Ishikawa (cell line): ENCODE data around the gene OR6F1.

Experiments used
- CEBPB ChIP-seq: IDR thresholded peaks from 2 replicates; pipeline ENCODE4 v1.6.1; 2012
- CREB1 ChIP-seq: IDR thresholded peaks from 2 replicates; pipeline ENCODE4 v1.6.1; 2012; ENCODE audit warnings: low read depth
- EGR1 ChIP-seq: IDR thresholded peaks from 2 replicates; pipeline ENCODE4 v1.6.1; 2012
- EP300 ChIP-seq: IDR thresholded peaks from 2 replicates; pipeline ENCODE4 v1.6.1; 2012; ENCODE audit warnings: borderline replicate concordance
- FOXM1 ChIP-seq: IDR thresholded peaks from 2 replicates; pipeline ENCODE4 v1.6.1; 2012; ENCODE audit warnings: low read depth, borderline replicate concordance
- MAX ChIP-seq: IDR thresholded peaks from 2 replicates; pipeline ENCODE4 v1.6.1; 2012
- NFIC ChIP-seq: IDR thresholded peaks from 2 replicates; pipeline ENCODE4 v1.6.1; 2012
- RAD21 ChIP-seq: IDR thresholded peaks from 2 replicates; pipeline ENCODE4 v1.6.1; 2012; ENCODE audit warnings: low read depth
- REST ChIP-seq: IDR thresholded peaks from 2 replicates; pipeline ENCODE4 v1.6.1; 2012; ENCODE audit warnings: low read depth, mild to moderate bottlenecking
- TAF1 ChIP-seq: IDR thresholded peaks from 2 replicates; pipeline ENCODE4 v1.6.1; 2012; ENCODE audit warnings: low read depth, mild to moderate bottlenecking
- TCF12 ChIP-seq: IDR thresholded peaks from 2 replicates; pipeline ENCODE4 v1.6.1; 2012; ENCODE audit warnings: low read depth
- TEAD4 ChIP-seq: IDR thresholded peaks from 2 replicates; pipeline ENCODE4 v1.6.1; 2012
- USF1 ChIP-seq: IDR thresholded peaks from 2 replicates; pipeline ENCODE4 v1.6.1; 2012
- YY1 ChIP-seq: IDR thresholded peaks from 2 replicates; pipeline ENCODE4 v1.6.1; 2012; ENCODE audit warnings: low read depth
- ZBTB7A ChIP-seq: IDR thresholded peaks from 2 replicates; pipeline ENCODE4 v1.6.1; 2012; ENCODE audit warnings: low read depth

The OR6F1 gene

DNA sequence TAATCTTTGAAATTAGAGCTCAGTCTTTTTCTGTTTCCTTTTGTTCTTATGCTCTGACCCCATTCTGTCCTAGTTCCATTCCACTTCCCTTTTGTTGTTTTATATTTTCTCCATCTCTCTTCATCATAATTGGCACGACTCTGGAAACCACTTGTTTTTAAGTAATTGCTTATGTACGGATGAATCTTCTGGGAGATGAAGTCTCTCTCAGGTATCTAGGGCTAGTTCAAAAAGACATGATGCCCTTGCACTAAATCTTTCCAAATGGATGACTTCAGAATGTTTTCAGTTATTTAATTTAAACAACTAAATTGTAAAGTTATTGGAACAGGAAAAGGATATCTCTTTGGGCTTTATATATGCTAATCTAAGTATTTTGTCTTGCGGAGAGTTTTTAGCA, at the start of gene OR6F1:
TSS of gene OR6F1 (minus strand) at position 101 of the 400 bp plus-strand sequence. CDS start 3,891 bp downstream, outside the sequence.
- no peak for TF ChIP-seq RAD21
- no peak for TF ChIP-seq ZBTB7A
- no peak for TF ChIP-seq CEBPB
- TF ChIP-seq YY1: no peak
- no peak for TF ChIP-seq TEAD4
- TF ChIP-seq TAF1: no peak
- TF ChIP-seq USF1: no peak
- TF ChIP-seq EP300: no peak
- TF ChIP-seq MAX: no peak

DNA sequence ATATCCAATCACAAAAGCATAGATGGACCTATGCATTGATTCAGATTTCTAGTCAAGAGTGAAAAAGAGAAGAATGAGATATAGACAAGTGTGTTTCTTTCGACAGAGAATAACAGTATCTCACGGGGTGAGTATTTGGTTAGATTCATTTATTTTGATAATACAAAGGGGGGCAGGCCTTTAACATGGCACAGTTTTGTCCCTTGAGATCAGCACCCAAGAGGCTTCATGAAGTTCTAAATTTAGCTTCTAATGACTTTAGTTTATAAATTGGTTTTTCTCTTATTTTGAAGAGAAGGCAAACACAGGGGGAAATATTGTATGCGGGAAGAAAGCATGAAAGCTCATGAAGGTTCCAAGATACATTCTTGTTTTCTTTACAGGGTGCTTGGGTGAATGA, 44.0 kb upstream of the OR6F1 start, which contains the start of gene OR1C1:
TSS of gene OR1C1 (minus strand) at position 101 of the 400 bp plus-strand sequence. CDS start 2,150 bp downstream, outside the sequence.
- TF ChIP-seq TAF1: no peak
- TF ChIP-seq CREB1: no peak
- TF ChIP-seq MAX: no peak
- TF ChIP-seq ZBTB7A: no peak
- no peak for TF ChIP-seq TEAD4
- no peak for TF ChIP-seq NFIC
- TF ChIP-seq REST: no peak
- TF ChIP-seq EP300: no peak
- no peak for TF ChIP-seq YY1
- no peak for TF ChIP-seq USF1
- TF ChIP-seq EGR1: no peak
- TF ChIP-seq RAD21: no peak
- no peak for TF ChIP-seq CEBPB
- TF ChIP-seq TCF12: no peak
- TF ChIP-seq FOXM1: no peak

DNA sequence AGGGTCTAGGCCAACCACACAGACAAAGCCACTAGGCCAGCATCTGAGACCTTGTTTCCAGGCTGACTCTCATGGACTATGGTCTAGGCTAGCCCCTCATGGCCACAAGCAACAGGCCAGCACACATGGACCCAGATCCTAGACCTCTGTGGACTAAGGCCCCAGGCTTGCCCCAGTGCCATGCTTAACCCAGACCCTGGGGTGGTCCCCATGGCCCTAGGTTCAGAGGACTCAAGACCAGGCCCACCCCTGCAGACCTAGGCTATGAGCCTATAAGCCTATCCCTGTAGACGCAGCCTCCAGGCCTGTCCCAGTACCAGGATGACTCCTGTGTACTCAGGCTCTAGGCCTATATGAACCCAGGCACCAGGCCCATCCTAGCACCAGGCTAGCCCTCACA, 33.4 kb upstream of the OR6F1 start:
- TF ChIP-seq NFIC (no peak), EP300 (no peak), EGR1 (no peak), REST (no peak), RAD21 (no peak), YY1 (no peak), USF1 (no peak), CEBPB (no peak)

GRCh38 chr1:247748041-247748440, 31.6 kb upstream of the OR6F1 start, which contains the start of gene OR14A2:
Gene OR14A2, minus strand, starts transcription at chr1:247748141.
- TF ChIP-seq REST (no peak), FOXM1 (no peak), ZBTB7A (no peak), TCF12 (no peak), EGR1 (no peak), EP300 (no peak), CEBPB (no peak), TEAD4 (no peak), RAD21 (no peak), MAX (no peak)

GRCh38 chr1:247747616-247748015, 31.2 kb upstream of the OR6F1 start:
- no peak for TF ChIP-seq RAD21
